ENCODE data around the gene LKAAEAR1. TPM values are rescaled to one million over a fixed set of nuclear protein-coding genes. Genes with fewer than 3 reads are reported as not detected.

The LKAAEAR1 gene
- total and polyA plus RNA-seq, 2 of the 13 experiments (the other 11 are each of a cell fraction or from before 2014, with no cell fraction given): not detected

- TF ChIP-seq ATRX (CRISPR knock-in tag; IDR thresholded peaks at IDR 0.05; ENCODE audit: borderline replicate concordance): no peak
- TF ChIP-seq SAFB2 (CRISPR knock-in tag; IDR thresholded peaks at IDR 0.05; ENCODE audit: borderline replicate concordance, low read depth): peak; percentile 60
- TF ChIP-seq ZNF720 (CRISPR knock-in tag; IDR thresholded peaks at IDR 0.05): peak; percentile 51; the same call in 1 of the 2 replicates
- no peak for TF ChIP-seq ZFP37 (CRISPR knock-in tag; IDR thresholded peaks at IDR 0.05; ENCODE audit: borderline replicate concordance)
- 0 out of 2 replicates have a peak, but pooled peaks have one; percentile 48 for TF ChIP-seq NR1H2 (CRISPR knock-in tag; IDR thresholded peaks at IDR 0.05; ENCODE audit: borderline replicate concordance, low read depth)
- TF ChIP-seq HMG20B (CRISPR knock-in tag; conservative IDR thresholded peaks at IDR 0.05): no peak
- peak; percentile 82 for TF ChIP-seq KDM3A (CRISPR knock-in tag; IDR thresholded peaks at IDR 0.05; ENCODE audit: low read depth)
- TF ChIP-seq SNAPC4 (CRISPR knock-in tag; IDR thresholded peaks at IDR 0.05): no peak
- 0 out of 2 replicates have a peak, but pooled peaks have one; percentile 32 for TF ChIP-seq ZNF589 (CRISPR knock-in tag; conservative IDR thresholded peaks at IDR 0.05)
- no peak for TF ChIP-seq HNF1A (IDR thresholded peaks at IDR 0.05; ENCODE audit: low read depth)
- TF ChIP-seq HNF1A (CRISPR knock-in tag; IDR thresholded peaks at IDR 0.05; ENCODE audit: borderline replicate concordance): no peak; the same call in 1 of the 2 replicates
- no peak for TF ChIP-seq STAG1 (CRISPR knock-in tag; IDR thresholded peaks at IDR 0.05)
- peak; percentile 71; the same call in 1 of the 2 replicates for TF ChIP-seq POGK (CRISPR knock-in tag; conservative IDR thresholded peaks at IDR 0.05)
- TF ChIP-seq ZNF577 (CRISPR knock-in tag; IDR thresholded peaks at IDR 0.05; ENCODE audit: borderline replicate concordance, low read depth): no peak
Measured at GRCh38 chr20:64042054-64042781, 42.0 kb downstream of the LKAAEAR1 start (continued).

Data from HepG2 (cell line).